GM23338 (cell line): ENCODE data around the gene RHOXF2. TPM values are rescaled to one million over a fixed set of nuclear protein-coding genes. Genes with fewer than 3 reads are reported as not detected.

Experiments
- ATAC-seq: fragments of 200-7000 bp; cut with Tn5 transposase; 3 replicates; pipeline ENCODE4 v1.9.1; 2020
- DNase-seq: peaks from one replicate; pipeline ENCODE4 v3.0.0-alpha.2; 2015; ENCODE audit warnings: low spot score
- H2AFZ ChIP-seq: fragments of 200-600 bp; sonication (generic); 2 replicates; pipeline ENCODE4 v1.8.0; 2016; ENCODE audit warnings: antibody characterized with exemption, mild to moderate bottlenecking, moderate library complexity
- H3F3A ChIP-seq: fragments of 200-600 bp; sonication (generic); replicated peaks from 2 replicates; pipeline ENCODE4 v1.8.0; 2017; ENCODE audit warnings: antibody characterized with exemption, mixed run types, low read depth
- H3K27ac ChIP-seq: fragments of 200-600 bp; sonication (generic); 2 replicates; pipeline ENCODE4 v1.6.1; 2016; ENCODE audit warnings: low read depth
- H3K27me3 ChIP-seq: fragments of 200-600 bp; sonication (generic); 2 replicates; pipeline ENCODE4 v1.8.0; 2016; ENCODE audit warnings: mild to moderate bottlenecking, mixed run types, moderate library complexity; ENCODE audit not compliant: insufficient read depth
- H3K36me3 ChIP-seq: fragments of 200-600 bp; sonication (generic); 2 replicates; pipeline ENCODE4 v1.8.0; 2016; ENCODE audit warnings: mild to moderate bottlenecking; ENCODE audit not compliant: insufficient read depth
- H3K4me1 ChIP-seq: fragments of 200-600 bp; sonication (generic); 2 replicates; pipeline ENCODE4 v1.8.0; 2016; ENCODE audit warnings: mild to moderate bottlenecking, moderate library complexity; ENCODE audit not compliant: insufficient read depth
- H3K4me2 ChIP-seq: fragments of 200-600 bp; sonication (generic); 2 replicates; pipeline ENCODE4 v1.7.1; 2017; ENCODE audit warnings: mixed run types
- H3K4me3 ChIP-seq: fragments of 200-600 bp; sonication (generic); 2 replicates; pipeline ENCODE4 v1.6.1; 2016; ENCODE audit warnings: mixed run types
- H3K79me2 ChIP-seq: fragments of 200-600 bp; sonication (generic); replicated peaks from 2 replicates; pipeline ENCODE4 v1.8.0; 2017; ENCODE audit warnings: mild to moderate bottlenecking; ENCODE audit not compliant: insufficient read depth
- H3K9me2 ChIP-seq: fragments of 200-600 bp; sonication (generic); 2 replicates; pipeline ENCODE4 v1.8.0; 2017; ENCODE audit not compliant: insufficient read depth
- H4K20me1 ChIP-seq: fragments of 200-600 bp; sonication (generic); replicated peaks from 2 replicates; pipeline ENCODE4 v1.8.0; 2017; ENCODE audit warnings: mild to moderate bottlenecking; ENCODE audit not compliant: insufficient read depth
- H3K27ac Mint-ChIP-seq: 2 replicates; pipeline ENCODE4 v1.8.0; 2020; ENCODE audit warnings: inconsistent platforms, mild to moderate bottlenecking, moderate library complexity, mixed read lengths
- H3K27me3 Mint-ChIP-seq: 3 replicates; pipeline ENCODE4 v1.8.0; 2022; ENCODE audit warnings: low read depth, mild to moderate bottlenecking, moderate library complexity, mixed read lengths, inconsistent platforms; ENCODE audit not compliant: insufficient read depth, poor library complexity
- H3K36me3 Mint-ChIP-seq: 3 replicates; pipeline ENCODE4 v1.8.0; 2021; ENCODE audit warnings: low read depth, mild to moderate bottlenecking, inconsistent platforms, moderate library complexity, mixed read lengths
- H3K4me1 Mint-ChIP-seq: 3 replicates; pipeline ENCODE4 v1.8.0; 2020; ENCODE audit warnings: mild to moderate bottlenecking, inconsistent platforms, mixed read lengths
- H3K4me3 Mint-ChIP-seq: 3 replicates; pipeline ENCODE4 v1.8.0; 2021; ENCODE audit warnings: moderate library complexity, mild to moderate bottlenecking, inconsistent platforms, mixed read lengths
- H3K9me3 Mint-ChIP-seq: 3 replicates; pipeline ENCODE4 v1.8.0; 2020; ENCODE audit warnings: moderate library complexity, mild to moderate bottlenecking, inconsistent platforms, mixed read lengths
- CREB1 ChIP-seq: fragments of 250-450 bp; sonication (Bioruptor Pico); IDR thresholded peaks from 2 replicates; pipeline ENCODE4 v1.5.0; 2020; ENCODE audit warnings: low read depth, mild to moderate bottlenecking, moderate library complexity
- CTCF ChIP-seq, 2 experiments: fragments of 200-600 bp in 1 of 2; sonication (generic) in 1 of 2; conservative IDR thresholded peaks; 2 replicates each; pipeline versions ENCODE4 v1.5.1 to v1.6.1; 2016 to 2017; ENCODE audit warnings: antibody characterized with exemption in 2 of 2, low read depth in 2 of 2, mild to moderate bottlenecking in 2 of 2, moderate library complexity in 1 of 2
- ETS1 ChIP-seq: IDR thresholded peaks from 2 replicates; pipeline ENCODE4 v1.6.1; 2016; ENCODE audit warnings: antibody characterized with exemption
- EZH2 ChIP-seq: fragments of 200-600 bp; sonication (generic); IDR thresholded peaks from one replicate; pipeline ENCODE4 v1.8.0; 2017; ENCODE audit warnings: antibody characterized with exemption, mild to moderate bottlenecking, low read depth; ENCODE audit not compliant: unreplicated experiment
- EZH2phosphoT487 ChIP-seq: fragments of 200-600 bp; sonication (generic); IDR thresholded peaks from one replicate; pipeline ENCODE4 v1.8.1; 2018; ENCODE audit warnings: antibody characterized with exemption; ENCODE audit not compliant: unreplicated experiment
- JUNB ChIP-seq: IDR thresholded peaks from one replicate; pipeline ENCODE4 v1.6.1; 2016; ENCODE audit warnings: antibody characterized with exemption; ENCODE audit not compliant: unreplicated experiment
- NANOG ChIP-seq: IDR thresholded peaks from 2 replicates; pipeline ENCODE4 v1.6.1; 2016; ENCODE audit warnings: antibody characterized with exemption, borderline replicate concordance
- POLR2AphosphoS5 ChIP-seq: IDR thresholded peaks from 2 replicates; pipeline ENCODE4 v1.6.1; 2016; ENCODE audit warnings: antibody characterized with exemption, low read depth
- REST ChIP-seq: IDR thresholded peaks from one replicate; pipeline ENCODE4 v1.6.1; 2018; ENCODE audit warnings: antibody characterized with exemption; ENCODE audit not compliant: unreplicated experiment
- STAT1 ChIP-seq: IDR thresholded peaks from one replicate; pipeline ENCODE4 v1.6.1; 2016; ENCODE audit warnings: antibody characterized with exemption; ENCODE audit not compliant: unreplicated experiment
- ZNF114 ChIP-seq: fragments of 250-450 bp; sonication (Bioruptor Pico); IDR thresholded peaks from 2 replicates; pipeline ENCODE4 v1.5.0; 2020; ENCODE audit warnings: mild to moderate bottlenecking, moderate library complexity
- ZNF331 ChIP-seq: fragments of 250-450 bp; sonication (Bioruptor Pico); IDR thresholded peaks from 2 replicates; pipeline ENCODE4 v1.5.0; 2020; ENCODE audit warnings: low read depth, mild to moderate bottlenecking, moderate library complexity
- ZNF462 ChIP-seq: fragments of 250-450 bp; sonication (Bioruptor Pico); IDR thresholded peaks from 2 replicates; pipeline ENCODE4 v1.5.0; 2020; ENCODE audit warnings: mild to moderate bottlenecking, moderate library complexity
- polyA plus RNA-seq: library from polyadenylated mRNA; unstranded; fragments of >200 nt; fragmentation: Nextera tagmentation; extraction: Ambion mirVana; gene quantifications from 2 replicates; pipeline ENCODE4 v1.2.1, GENCODE V29; 2016
- total RNA-seq: library from RNA; depleted of rRNA; stranded (reverse); fragments of >200 nt; shearing (Covaris generic); gene quantifications from 2 replicates; pipeline ENCODE4 v1.2.3, GENCODE V29; 2014

RHOXF2 gene
- total and polyA plus RNA-seq, 2 experiments from 2014 or later: 0.27 TPM; not detected in 1

GRCh38 chrX:120205816-120206753 lies 47.7 kb downstream of the RHOXF2 start:
- no peaks in the 10 kb centered on the region for H3K4me1 ChIP-seq
- H4K20me1 ChIP-seq: no peaks in the 10 kb centered on the region
- no peak overlapping the region for H3K4me3 ChIP-seq
- no peaks in the 10 kb centered on the region for H3K36me3 ChIP-seq
- no peaks in the 10 kb centered on the region for H3K36me3 Mint-ChIP-seq
- H2AFZ ChIP-seq: no peak overlapping the region
- H3K4me3 Mint-ChIP-seq: no peak overlapping the region
- H3F3A ChIP-seq: no peaks in the 10 kb centered on the region
- H3K27me3 Mint-ChIP-seq: peaks cover under 1% of the 10 kb centered on the region
- ATAC-seq (no peak), DNase-seq (no peak)
- H3K4me2 ChIP-seq: no peak overlapping the region
- H3K9me2 ChIP-seq: no peaks in the 10 kb centered on the region
- no peaks in the 10 kb centered on the region for H3K9me3 Mint-ChIP-seq
- no peak overlapping the region; the same call in 1 of the 2 replicates for H3K27ac Mint-ChIP-seq
- no peak for TF ChIP-seq ZNF331 (CRISPR knock-in tag)
- TF ChIP-seq ZNF114: no peak
- no peak for TF ChIP-seq JUNB
- TF ChIP-seq EZH2phosphoT487: no peak
- TF ChIP-seq ZNF462 (CRISPR knock-in tag): no peak
- TF ChIP-seq EZH2: no peak
- no peak for TF ChIP-seq ETS1
- no peak for TF ChIP-seq POLR2AphosphoS5
- no peak for TF ChIP-seq CTCF (conservative IDR thresholded peaks at IDR 0.05; ENCODE audit: low read depth in 2 of 2)
- TF ChIP-seq REST: no peak
- TF ChIP-seq CREB1 (CRISPR knock-in tag): no peak
- TF ChIP-seq NANOG: no peak
- TF ChIP-seq STAT1: no peak
- H3K4me1 Mint-ChIP-seq: no peaks in the 10 kb centered on the region
- no peaks in the 10 kb centered on the region for H3K27me3 ChIP-seq
- no peak overlapping the region for H3K27ac ChIP-seq
- no peaks in the 10 kb centered on the region for H3K79me2 ChIP-seq
